ENCODE measurements around the gene FNDC5. TPM values are rescaled to one million over a fixed set of nuclear protein-coding genes. Genes with fewer than 3 reads are reported as not detected.

Gene FNDC5
- total and polyA plus RNA-seq, 2 of the 13 experiments (the other 11 are each of a cell fraction or from before 2014, with no cell fraction given): 1.4 to 3.1 TPM

DNA sequence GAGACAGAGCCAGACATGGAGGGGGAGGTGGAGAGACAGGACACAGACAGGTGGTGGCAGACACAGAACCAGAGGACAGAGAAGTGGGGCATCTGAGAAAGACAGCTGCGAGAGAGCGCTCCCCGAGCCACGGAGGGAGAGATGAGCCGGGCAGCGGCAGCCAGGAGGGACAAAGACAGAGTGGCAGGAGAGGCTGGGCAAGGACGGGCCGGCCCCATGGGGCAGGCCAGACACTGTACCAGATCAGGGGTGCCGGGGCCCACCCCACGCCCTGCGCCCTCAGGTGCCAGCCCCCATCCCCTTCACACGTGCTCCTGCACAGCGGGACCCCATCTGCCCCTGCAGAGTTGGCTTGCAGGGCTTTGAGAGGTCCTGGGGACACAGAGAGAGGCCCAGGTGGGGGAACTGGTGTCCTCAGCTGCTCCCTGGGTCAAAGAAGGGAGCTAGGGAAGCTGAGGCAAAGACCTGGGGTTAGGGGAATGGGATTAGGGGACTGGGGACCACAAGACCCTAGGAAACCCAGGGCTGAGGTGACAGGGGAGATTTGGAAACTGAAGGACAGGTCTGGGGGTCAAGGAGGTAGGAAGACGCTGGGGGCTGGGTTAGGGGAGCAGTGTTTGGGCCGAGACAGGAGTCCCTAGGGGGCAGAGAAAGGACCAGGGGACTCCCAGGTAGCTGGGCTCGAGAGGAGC is 643 bp downstream of the FNDC5 start (continued):
- TF ChIP-seq ZNF296 (CRISPR knock-in tag; conservative IDR thresholded peaks at IDR 0.05) (no peak), ZSCAN22 (CRISPR knock-in tag; IDR thresholded peaks at IDR 0.05) (no peak), GABPA (IDR thresholded peaks at IDR 0.05; ENCODE audit: low read depth, low read length) (no peak), GABPA (CRISPR knock-in tag; IDR thresholded peaks at IDR 0.05; ENCODE audit: low read depth) (no peak), ZNF777 (CRISPR knock-in tag; IDR thresholded peaks at IDR 0.05) (0 out of 2 replicates have a peak, but pooled peaks have one; percentile 18), ONECUT2 (CRISPR knock-in tag; IDR thresholded peaks at IDR 0.05) (no peak), ZNF768 (CRISPR knock-in tag; IDR thresholded peaks at IDR 0.05) (no peak), U2AF2 (IDR thresholded peaks at IDR 0.05; ENCODE audit: low read depth, low read length) (no peak), HNF4A (CRISPR knock-in tag; IDR thresholded peaks at IDR 0.05) (no peak; the same call in 1 of the 2 replicates), ZNF460 (CRISPR knock-in tag; IDR thresholded peaks at IDR 0.05; ENCODE audit: borderline replicate concordance) (no peak), SRSF4 (IDR thresholded peaks at IDR 0.05; ENCODE audit: low read depth, low read length, poor library complexity, severe bottlenecking) (no peak), ZNF780A (CRISPR knock-in tag; IDR thresholded peaks at IDR 0.05) (no peak), TGIF2 (CRISPR knock-in tag; IDR thresholded peaks at IDR 0.05) (no peak), ZNF253 (CRISPR knock-in tag; IDR thresholded peaks at IDR 0.05; ENCODE audit: borderline replicate concordance) (no peak), ZNF75D (CRISPR knock-in tag; IDR thresholded peaks at IDR 0.05; ENCODE audit: borderline replicate concordance) (no peak), ZBTB21 (CRISPR knock-in tag; IDR thresholded peaks at IDR 0.05) (no peak)
- TF ChIP-seq, protein P1, sequence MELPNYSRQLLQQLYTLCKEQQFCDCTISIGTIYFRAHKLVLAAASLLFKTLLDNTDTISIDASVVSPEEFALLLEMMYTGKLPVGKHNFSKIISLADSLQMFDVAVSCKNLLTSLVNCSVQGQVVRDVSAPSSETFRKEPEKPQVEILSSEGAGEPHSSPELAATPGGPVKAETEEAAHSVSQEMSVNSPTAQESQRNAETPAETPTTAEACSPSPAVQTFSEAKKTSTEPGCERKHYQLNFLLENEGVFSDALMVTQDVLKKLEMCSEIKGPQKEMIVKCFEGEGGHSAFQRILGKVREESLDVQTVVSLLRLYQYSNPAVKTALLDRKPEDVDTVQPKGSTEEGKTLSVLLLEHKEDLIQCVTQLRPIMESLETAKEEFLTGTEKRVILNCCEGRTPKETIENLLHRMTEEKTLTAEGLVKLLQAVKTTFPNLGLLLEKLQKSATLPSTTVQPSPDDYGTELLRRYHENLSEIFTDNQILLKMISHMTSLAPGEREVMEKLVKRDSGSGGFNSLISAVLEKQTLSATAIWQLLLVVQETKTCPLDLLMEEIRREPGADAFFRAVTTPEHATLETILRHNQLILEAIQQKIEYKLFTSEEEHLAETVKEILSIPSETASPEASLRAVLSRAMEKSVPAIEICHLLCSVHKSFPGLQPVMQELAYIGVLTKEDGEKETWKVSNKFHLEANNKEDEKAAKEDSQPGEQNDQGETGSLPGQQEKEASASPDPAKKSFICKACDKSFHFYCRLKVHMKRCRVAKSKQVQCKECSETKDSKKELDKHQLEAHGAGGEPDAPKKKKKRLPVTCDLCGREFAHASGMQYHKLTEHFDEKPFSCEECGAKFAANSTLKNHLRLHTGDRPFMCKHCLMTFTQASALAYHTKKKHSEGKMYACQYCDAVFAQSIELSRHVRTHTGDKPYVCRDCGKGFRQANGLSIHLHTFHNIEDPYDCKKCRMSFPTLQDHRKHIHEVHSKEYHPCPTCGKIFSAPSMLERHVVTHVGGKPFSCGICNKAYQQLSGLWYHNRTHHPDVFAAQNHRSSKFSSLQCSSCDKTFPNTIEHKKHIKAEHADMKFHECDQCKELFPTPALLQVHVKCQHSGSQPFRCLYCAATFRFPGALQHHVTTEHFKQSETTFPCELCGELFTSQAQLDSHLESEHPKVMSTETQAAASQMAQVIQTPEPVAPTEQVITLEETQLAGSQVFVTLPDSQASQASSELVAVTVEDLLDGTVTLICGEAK (IDR thresholded peaks at IDR 0.05): no peak
- TF ChIP-seq, protein P1 (CRISPR knock-in tag; IDR thresholded peaks at IDR 0.05): no peak
- TF ChIP-seq, protein P2, sequence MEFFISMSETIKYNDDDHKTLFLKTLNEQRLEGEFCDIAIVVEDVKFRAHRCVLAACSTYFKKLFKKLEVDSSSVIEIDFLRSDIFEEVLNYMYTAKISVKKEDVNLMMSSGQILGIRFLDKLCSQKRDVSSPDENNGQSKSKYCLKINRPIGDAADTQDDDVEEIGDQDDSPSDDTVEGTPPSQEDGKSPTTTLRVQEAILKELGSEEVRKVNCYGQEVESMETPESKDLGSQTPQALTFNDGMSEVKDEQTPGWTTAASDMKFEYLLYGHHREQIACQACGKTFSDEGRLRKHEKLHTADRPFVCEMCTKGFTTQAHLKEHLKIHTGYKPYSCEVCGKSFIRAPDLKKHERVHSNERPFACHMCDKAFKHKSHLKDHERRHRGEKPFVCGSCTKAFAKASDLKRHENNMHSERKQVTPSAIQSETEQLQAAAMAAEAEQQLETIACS (CRISPR knock-in tag; IDR thresholded peaks at IDR 0.05): no peak
